ENCODE measurements around the gene KCNQ4. TPM values are rescaled to one million over a fixed set of nuclear protein-coding genes. Genes with fewer than 3 reads are reported as not detected.

KCNQ4 gene
- polyA plus RNA-seq, 1 donor from 2014 or later, result not detected

GRCh38 chr1:40776236-40777072 lies 7.1 kb upstream of the KCNQ4 start:
- Histone ChIP-seq H2AFZ (ENCODE audit: low read depth, low read length) (no peak overlapping the region), H3K4me2 (ENCODE audit: low read length) (no peak overlapping the region), H3K9ac (ENCODE audit: low read length) (no peak overlapping the region), H3K9me2 (ENCODE audit: insufficient read depth, low read length) (no peaks in the 10 kb centered on the region), H3K27ac (ENCODE audit: low read length) (no peak overlapping the region), H3K9me3 (ENCODE audit: low read length) (peaks cover 5% of the 10 kb centered on the region), H3K27me3 (ENCODE audit: insufficient read depth, low read depth, low read length) (no peaks in the 10 kb centered on the region), H3K4me3 (ENCODE audit: low read length) (no peak overlapping the region), H3K79me2 (replicated peaks; ENCODE audit: insufficient read depth, low read length) (no peaks in the 10 kb centered on the region), H4K20me1 (ENCODE audit: insufficient read depth) (no peaks in the 10 kb centered on the region), H3F3A (ENCODE audit: insufficient read depth, low read length, poor library complexity, severe bottlenecking) (no peaks in the 10 kb centered on the region), H3K36me3 (ENCODE audit: insufficient read depth, low read length) (peaks cover 6% of the 10 kb centered on the region)
- TF ChIP-seq POLR2AphosphoS5 (IDR thresholded peaks at IDR 0.05) (no peak), EZH2 (IDR thresholded peaks at IDR 0.05; ENCODE audit: borderline replicate concordance, insufficient read depth, low read length, poor library complexity, severe bottlenecking) (no peak), TAF1 (IDR thresholded peaks at IDR 0.05; ENCODE audit: low read depth) (no peak), SMC3 (conservative IDR thresholded peaks at IDR 0.05; ENCODE audit: poor library complexity) (no peak), MXI1 (conservative IDR thresholded peaks at IDR 0.05; ENCODE audit: poor library complexity, severe bottlenecking) (no peak), CTCF (IDR thresholded peaks at IDR 0.05; ENCODE audit: poor library complexity, severe bottlenecking) (no peak), EP300 (conservative IDR thresholded peaks at IDR 0.05; ENCODE audit: poor library complexity, severe bottlenecking) (no peak), RAD21 (conservative IDR thresholded peaks at IDR 0.05) (no peak)
- TF ChIP-seq, protein P1, sequence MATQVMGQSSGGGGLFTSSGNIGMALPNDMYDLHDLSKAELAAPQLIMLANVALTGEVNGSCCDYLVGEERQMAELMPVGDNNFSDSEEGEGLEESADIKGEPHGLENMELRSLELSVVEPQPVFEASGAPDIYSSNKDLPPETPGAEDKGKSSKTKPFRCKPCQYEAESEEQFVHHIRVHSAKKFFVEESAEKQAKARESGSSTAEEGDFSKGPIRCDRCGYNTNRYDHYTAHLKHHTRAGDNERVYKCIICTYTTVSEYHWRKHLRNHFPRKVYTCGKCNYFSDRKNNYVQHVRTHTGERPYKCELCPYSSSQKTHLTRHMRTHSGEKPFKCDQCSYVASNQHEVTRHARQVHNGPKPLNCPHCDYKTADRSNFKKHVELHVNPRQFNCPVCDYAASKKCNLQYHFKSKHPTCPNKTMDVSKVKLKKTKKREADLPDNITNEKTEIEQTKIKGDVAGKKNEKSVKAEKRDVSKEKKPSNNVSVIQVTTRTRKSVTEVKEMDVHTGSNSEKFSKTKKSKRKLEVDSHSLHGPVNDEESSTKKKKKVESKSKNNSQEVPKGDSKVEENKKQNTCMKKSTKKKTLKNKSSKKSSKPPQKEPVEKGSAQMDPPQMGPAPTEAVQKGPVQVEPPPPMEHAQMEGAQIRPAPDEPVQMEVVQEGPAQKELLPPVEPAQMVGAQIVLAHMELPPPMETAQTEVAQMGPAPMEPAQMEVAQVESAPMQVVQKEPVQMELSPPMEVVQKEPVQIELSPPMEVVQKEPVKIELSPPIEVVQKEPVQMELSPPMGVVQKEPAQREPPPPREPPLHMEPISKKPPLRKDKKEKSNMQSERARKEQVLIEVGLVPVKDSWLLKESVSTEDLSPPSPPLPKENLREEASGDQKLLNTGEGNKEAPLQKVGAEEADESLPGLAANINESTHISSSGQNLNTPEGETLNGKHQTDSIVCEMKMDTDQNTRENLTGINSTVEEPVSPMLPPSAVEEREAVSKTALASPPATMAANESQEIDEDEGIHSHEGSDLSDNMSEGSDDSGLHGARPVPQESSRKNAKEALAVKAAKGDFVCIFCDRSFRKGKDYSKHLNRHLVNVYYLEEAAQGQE (IDR thresholded peaks at IDR 0.05; ENCODE audit: borderline replicate concordance), result no peak

DNA sequence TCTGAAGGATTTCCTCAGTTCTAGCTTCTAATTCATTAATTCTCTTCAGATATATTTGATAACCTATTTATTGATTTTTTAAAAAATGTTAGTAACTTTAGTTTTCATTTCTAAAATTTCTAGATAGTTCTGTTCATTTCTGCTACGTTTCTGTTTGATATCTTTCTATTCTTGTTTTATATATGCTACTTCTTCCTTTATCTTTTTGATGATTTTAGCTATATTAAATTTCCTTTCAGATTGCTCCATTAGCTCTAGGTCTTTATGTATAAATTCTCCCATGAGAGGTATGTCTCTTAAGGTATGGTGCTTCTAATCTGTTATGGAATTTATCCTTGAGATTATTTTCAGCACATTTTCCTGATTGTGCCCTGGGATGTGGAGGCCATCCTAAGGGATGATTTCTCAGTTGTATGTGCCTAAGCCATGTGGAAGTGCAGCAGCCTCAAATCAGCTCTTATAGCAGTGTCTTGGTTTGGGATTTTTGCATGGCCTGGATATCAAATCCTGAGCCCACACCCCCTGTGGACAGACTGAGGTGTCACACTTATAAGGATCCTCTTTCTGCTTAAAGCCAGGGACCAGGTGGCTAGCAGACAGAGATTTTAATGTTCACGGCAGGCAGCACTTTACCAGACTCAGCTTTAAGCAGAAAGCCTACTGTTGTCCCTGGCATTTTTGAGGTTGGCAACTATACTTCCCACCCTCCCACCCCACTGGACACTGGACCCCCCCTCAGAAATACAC lies 6.2 kb upstream of the KCNQ4 start:
- H2AFZ ChIP-seq (ENCODE audit: low read depth, low read length), result no peak overlapping the region
- H3K9me3 ChIP-seq (ENCODE audit: low read length), result peaks cover 5% of the 10 kb centered on the region
- H3K79me2 ChIP-seq (replicated peaks; ENCODE audit: insufficient read depth, low read length), result no peaks in the 10 kb centered on the region
- H3K4me2 ChIP-seq (ENCODE audit: low read length), result no peak overlapping the region
- no peak overlapping the region for H3K9ac ChIP-seq (ENCODE audit: low read length)
- no peaks in the 10 kb centered on the region for H3K9me2 ChIP-seq (ENCODE audit: insufficient read depth, low read length)
- H3K36me3 ChIP-seq (ENCODE audit: insufficient read depth, low read length), result peaks cover 6% of the 10 kb centered on the region
- no peak overlapping the region for H3K27ac ChIP-seq (ENCODE audit: low read length)
- H3K4me3 ChIP-seq (ENCODE audit: low read length), result no peak overlapping the region
- peaks cover 5% of the 10 kb centered on the region for H3K27me3 ChIP-seq (ENCODE audit: insufficient read depth, low read depth, low read length)
- TF ChIP-seq EZH2 (IDR thresholded peaks at IDR 0.05; ENCODE audit: borderline replicate concordance, insufficient read depth, low read length, poor library complexity, severe bottlenecking), result no peak
- TF ChIP-seq CTCF (IDR thresholded peaks at IDR 0.05; ENCODE audit: poor library complexity, severe bottlenecking), result no peak
- no peak for TF ChIP-seq TAF1 (IDR thresholded peaks at IDR 0.05; ENCODE audit: low read depth)
- no peak for TF ChIP-seq MXI1 (conservative IDR thresholded peaks at IDR 0.05; ENCODE audit: poor library complexity, severe bottlenecking)
- TF ChIP-seq RAD21 (conservative IDR thresholded peaks at IDR 0.05), result no peak
- TF ChIP-seq POLR2AphosphoS5 (IDR thresholded peaks at IDR 0.05), result no peak
- TF ChIP-seq, protein P1 (IDR thresholded peaks at IDR 0.05; ENCODE audit: borderline replicate concordance), result no peak
- no peak for TF ChIP-seq SMC3 (conservative IDR thresholded peaks at IDR 0.05; ENCODE audit: poor library complexity)
- TF ChIP-seq EP300 (conservative IDR thresholded peaks at IDR 0.05; ENCODE audit: poor library complexity, severe bottlenecking), result no peak
- no peaks in the 10 kb centered on the region for H4K20me1 ChIP-seq (ENCODE audit: insufficient read depth)
- no peaks in the 10 kb centered on the region for H3F3A ChIP-seq (ENCODE audit: insufficient read depth, low read length, poor library complexity, severe bottlenecking)
